Stimulated activated CD4-positive, alpha-beta T cell treated with anti-CD3 and anti-CD28 coated beads, TNF-alpha, amount 100 ng/mL, for 1 hour (primary cell): Measurements from ENCODE around the gene NRXN3.

Experiments
- DNase-seq, 3 donors: peaks; one replicate each; pipeline ENCODE4 v3.0.0-alpha.2; 2020; ENCODE audit warnings: low read depth in 3 of 3, low spot score in 1 of 3

NRXN3 gene

DNA sequence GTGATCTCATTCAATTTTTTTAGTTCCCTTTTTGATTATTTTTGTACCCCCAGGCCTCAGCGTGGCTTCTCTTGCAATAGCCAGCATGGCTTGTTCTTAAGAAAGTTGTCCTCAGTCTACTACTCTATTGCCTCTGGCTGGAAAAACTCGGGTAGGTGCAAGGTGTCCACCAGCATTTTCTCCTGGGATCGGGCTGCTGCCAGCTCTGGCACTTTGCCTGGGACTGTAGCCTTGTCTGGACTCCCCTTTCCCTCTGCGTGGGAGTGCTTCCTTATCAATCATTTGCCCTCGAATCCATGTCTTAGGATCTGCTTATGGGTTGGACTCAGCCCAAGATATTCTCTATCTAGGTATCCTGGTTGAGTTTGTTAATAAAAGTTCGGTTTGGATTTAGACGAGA lies 1267.8 kb downstream of the NRXN3 start:
- DNase-seq: no peak

DNA sequence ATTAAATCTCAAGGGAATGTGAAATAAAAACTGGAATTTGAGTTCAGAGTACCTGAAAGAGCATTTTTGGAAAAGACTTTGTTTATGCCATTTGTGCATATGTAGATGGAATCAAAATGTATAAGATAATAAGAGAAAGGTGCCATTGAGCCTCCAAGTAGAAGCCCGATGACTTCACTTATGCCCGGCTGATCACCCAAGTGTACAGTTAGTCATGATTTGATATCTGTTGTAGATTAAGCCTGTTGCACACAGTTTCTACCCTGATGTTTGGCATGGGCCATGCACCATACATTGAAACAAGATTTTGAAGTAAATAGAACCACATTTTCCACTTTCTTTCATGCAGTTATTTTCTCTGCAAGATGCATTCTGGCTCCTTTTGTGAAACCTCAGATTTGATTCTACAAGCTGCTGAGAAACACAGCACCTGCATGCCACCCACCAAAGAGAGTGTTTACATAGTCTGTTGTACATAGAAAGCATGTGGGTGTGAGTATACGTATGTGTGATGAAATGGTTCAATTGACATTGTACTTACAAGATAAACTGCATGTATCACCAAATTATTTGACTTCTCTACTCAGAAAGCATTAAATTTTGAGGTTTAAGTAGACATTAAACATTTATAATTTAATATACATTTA lies 1268.6 kb downstream of the NRXN3 start:
- DNase-seq: no peak

DNA sequence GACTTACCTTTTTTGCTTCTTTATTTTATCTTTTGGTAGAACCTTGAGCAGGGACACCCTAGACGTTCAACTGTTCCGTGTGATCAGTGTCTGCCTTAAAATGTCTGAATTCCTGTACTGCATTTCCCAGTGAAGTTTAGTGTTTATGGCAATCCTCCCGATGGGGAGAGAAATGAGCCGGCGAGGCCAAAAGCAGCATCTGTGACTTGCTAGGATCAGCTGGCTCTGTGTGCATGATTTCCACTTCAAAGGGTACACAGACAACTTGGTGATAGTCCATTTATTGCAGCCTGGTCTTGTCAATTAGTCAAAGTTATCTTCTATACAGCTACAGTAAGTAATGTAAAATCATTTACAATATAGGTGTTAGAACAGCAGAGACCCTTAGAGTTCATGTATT lies 1272.6 kb downstream of the NRXN3 start:
- DNase-seq: no peak

DNA sequence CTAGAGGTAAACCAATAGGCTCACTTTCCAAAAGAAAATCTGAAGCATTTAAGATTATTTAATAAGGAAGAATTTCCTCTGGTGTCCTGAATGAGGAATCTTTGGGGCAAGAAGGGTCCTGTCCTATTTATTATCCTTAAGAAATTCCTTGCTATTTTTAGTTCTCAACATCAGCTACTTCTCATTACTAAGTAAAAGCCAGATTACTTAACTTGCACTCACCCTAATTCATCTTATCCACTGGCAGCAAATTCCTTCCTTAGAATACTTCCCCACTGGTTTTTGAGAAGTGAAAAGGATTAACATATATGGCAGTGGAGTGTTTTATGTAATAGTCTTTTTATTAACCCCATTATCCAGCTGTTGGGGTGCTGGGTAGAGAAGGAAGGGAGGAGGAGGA lies 1273.4 kb downstream of the NRXN3 start:
- DNase-seq: no peak

DNA sequence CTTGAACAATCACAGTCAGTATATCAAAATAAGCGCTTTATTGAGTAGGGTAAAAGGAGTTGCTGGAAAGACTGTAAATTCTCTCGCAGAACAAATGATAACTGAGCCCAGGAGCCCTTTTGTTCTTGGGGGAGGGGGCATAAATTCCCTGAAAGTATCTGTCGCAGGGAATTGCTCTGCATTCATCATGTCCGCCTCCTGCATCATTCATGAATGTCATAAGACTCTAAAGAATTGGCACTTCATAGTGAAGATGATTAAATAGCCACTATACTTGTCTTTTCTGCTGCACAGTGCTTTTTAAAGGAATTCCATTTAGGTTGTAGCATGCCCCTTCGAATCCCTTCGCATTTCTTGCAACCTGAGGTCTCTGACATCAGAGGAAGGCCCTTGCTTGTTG lies 1278.8 kb downstream of the NRXN3 start:
- DNase-seq: no peak

DNA sequence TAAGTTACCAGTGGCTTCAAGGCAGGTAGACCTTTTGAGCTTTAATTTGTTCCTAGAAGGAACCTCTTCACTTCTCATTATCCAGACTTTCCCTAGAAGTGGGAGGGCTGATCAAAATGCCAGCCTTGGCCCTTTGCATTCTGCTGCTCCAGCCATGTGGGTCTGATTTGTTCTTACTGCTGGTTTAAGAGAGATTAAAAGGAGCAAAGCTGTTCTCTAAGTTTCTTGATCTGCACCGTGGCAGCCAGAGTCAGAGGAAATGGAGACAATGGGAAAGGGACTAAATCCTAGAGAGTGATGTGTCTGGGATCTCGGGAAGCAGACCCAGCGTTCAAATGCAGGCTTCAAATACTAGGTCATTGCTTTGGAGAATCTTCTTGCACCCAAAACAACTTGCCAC lies 1281.4 kb downstream of the NRXN3 start:
- DNase-seq: no peak

DNA sequence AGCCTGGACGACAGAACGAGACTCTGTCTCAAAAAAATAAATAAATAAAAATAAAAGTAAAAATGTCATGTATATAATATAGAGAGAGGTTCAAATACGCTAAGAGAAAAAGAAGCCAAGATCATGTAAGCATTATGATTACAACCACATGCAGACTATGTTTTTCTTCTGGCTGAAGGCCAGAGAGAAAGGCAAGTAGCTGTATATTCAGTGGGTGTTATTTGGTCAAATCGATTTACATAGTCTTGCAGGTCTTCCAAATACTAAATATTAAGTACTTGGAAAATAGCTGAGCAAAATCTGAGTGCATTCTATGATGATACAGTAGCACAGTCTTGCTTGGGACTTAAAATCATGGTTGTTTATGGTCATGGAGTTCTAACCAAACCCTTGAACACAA lies 1283.1 kb downstream of the NRXN3 start:
- DNase-seq: no peak

DNA sequence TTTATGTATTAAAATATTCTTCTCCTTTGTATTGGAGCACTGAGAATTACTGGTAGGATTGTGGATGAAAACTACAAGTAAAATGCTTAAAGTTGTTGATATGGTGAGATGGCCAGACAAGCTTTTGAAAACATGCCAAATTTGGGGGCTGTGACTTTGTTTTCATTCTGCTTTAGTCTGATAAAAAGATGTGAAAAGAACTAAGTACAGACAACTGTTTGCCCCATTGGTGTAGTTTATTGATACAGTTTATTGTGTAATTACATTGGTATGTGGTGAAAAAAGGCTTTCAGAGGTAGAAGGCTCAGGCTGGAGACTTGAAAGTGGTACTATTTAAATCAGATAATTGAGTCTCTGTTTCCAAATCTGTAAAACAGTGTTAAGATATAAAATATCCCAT lies 1294.3 kb downstream of the NRXN3 start:
- DNase-seq: no peak

DNA sequence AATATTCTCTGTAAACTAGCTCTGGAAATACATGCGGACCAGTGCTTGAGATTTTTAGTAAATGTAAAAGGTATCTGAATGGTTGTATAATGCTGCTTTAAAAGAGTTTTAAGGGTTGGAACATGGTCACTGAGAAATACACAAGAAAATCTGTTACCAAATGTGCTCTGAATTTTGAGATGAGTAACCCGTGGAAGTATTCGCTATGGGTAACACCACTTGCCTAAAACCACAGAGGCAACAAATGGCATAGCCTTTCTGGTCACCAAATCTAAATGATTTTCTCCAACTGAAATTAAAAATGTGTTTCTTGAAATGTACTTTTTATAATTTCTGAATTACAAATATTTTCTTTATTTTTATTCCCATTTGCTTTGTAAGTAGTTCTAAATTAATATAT lies 1295.5 kb downstream of the NRXN3 start:
- DNase-seq: no peak

DNA sequence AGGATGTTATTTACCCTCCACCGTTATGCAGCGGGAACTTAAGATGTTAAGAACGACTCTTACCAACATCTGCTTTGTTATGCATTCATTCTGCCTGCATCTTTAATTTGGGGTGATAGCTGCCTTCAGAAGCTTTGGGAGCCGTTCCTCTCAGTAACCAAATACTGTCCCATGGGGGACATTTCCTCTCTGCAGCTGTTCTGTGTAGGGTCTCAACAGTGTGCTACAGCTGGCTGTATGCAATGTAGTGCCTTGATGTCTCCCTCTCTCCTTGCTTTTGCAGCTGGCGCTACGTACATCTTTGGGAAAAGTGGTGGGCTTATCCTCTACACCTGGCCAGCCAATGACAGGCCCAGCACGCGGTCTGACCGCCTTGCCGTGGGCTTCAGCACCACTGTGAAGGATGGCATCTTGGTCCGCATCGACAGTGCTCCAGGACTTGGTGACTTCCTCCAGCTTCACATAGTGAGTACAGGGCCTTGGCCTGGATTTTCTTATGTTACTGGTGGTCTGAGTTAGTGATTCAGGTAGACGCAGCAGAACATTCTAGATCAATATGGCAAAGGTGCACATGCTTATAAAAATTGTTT lies 1296.9 kb downstream of the NRXN3 start:
- no peak for DNase-seq

DNA sequence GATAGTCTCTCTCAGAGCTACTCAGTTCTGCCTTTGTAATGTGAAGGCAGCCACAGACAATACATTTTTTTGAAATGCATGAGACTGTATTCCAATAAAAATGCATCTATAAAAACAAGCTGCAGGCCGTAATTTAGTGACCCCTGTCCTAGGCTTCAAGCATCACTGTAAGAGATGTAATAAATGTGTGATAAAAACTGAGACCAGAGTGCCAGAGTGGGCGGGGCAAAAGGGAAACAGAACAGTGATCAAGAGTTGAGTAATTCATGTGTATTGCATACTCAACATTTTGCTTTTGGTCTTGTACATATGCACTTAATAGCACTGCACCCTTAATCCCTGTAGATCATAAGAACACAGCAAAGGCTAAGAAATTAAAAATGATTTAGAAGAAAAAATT lies 1297.7 kb downstream of the NRXN3 start:
- no peak for DNase-seq

DNA sequence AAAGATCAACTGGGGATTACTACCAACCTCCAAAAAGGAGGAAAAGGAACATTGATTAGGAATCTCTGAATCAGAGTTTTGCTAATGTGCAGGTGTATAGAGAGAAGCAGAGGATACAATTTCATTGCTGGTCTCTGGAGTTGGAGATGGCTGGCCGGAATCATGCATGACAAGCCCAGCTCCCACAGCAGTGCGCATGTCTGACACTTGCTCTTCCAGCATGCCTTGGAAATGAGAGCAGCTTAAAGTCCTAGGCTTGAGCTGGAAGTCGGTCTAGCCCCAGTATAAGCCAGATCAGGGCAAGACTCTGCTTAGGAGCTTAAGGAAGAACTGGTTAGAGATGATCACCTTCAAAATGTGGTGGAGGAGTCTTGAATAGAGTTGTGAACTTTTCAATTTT lies 1298.3 kb downstream of the NRXN3 start:
- DNase-seq: no peak

DNA sequence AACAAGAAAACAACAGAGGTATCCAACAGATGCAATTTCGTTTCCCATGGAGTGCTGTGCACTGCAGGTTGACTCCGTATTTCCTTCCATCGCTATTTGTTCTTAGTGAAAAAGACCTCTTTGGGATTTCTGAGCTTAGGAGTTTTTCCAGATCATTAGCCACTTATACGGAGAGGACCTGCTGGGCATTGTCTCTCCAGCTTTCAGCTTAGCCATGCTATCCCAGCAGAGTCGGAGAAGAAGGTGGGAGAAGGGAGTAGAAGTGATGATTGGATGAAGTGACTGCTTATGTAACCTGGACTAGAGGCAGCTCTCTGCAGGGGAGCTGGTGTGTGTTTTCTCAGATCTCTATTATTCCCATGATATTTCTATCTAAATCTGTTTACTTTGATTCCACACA lies 1303.5 kb downstream of the NRXN3 start:
- no peak for DNase-seq

DNA sequence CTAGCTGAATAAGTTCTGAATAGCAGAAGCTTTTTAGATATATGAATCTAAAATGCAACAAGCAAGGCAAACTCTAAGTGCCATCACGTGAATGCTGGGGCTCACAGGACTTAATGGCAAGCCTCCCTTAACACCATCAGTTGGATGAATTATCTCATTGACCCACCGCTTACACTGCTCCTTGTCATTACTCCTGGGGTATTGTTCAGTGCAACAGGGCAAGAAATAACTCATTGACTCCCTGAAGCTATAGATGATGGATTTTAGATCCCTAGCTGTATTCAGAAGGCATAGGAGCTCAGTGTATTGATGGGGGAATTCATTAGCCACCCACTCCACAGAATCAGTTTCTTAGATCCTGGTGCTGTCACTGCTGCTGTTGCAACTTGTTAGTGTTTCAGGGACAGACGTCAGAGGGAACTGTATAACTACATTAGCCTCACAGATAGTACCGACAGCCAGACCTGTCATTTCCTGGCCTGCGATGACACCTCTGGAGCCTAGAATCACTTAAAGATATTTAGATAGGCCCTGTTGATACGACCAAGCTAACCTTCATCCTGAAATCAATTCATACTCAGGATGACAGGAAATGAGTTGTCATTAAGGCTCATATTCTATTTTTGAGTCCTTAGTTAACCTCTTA lies 1305.8 kb downstream of the NRXN3 start:
- DNase-seq: no peak

DNA sequence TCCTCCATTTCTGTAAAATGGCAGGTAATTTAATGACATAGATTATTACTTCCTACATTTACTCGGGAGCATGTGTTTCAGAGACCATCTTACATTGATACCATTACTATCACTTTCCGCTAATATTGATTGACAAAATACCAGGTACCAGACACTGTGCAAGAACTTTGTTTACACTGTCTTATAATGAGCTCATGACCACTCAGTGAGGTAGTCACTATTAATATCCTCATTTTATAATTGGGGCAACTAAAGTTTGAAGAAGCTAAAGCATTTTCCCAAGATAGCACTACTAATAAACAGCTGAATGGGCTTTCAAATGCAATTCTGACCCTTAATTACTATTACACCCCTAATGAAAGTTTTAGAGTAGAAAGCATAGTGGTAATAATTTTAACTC lies 1306.4 kb downstream of the NRXN3 start:
- DNase-seq: no peak

DNA sequence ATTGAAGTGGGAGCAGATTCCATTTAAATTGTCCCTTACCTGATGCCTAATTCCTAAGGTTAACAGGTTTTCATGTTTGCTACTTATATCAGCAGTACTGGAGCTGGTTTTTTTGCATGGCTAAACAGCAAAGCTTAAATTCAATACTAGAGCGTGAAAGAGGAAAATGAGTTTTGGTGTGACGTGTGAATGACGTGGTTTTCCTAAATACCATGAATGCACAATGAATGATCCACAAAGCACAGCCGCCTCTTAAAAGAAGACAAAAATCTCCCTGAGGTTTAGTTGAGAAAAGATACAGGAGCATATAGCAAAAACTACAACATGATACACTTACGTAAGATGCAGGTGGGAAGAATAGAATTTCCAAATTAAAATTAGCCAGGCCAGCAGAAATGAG lies 1310.0 kb downstream of the NRXN3 start:
- DNase-seq: no peak

DNA sequence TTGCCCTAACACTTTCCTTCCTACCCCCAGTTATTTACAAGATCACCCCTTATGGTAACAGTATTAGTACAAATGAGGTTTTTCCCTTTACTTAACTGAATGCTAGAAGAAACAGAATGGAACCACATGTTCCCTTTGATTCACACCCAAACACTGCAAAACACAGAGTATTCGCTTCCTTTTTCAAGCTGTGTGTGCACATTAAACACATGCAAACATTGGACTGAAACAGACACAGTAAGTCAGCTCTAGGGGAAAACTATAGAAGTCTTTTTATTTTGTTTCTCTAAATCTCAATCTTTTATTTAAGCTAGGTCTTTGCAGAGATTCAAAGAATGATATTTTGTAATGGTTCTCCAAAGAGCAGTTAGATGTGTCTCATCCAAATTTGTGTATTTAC lies 1312.7 kb downstream of the NRXN3 start:
- DNase-seq: no peak

DNA sequence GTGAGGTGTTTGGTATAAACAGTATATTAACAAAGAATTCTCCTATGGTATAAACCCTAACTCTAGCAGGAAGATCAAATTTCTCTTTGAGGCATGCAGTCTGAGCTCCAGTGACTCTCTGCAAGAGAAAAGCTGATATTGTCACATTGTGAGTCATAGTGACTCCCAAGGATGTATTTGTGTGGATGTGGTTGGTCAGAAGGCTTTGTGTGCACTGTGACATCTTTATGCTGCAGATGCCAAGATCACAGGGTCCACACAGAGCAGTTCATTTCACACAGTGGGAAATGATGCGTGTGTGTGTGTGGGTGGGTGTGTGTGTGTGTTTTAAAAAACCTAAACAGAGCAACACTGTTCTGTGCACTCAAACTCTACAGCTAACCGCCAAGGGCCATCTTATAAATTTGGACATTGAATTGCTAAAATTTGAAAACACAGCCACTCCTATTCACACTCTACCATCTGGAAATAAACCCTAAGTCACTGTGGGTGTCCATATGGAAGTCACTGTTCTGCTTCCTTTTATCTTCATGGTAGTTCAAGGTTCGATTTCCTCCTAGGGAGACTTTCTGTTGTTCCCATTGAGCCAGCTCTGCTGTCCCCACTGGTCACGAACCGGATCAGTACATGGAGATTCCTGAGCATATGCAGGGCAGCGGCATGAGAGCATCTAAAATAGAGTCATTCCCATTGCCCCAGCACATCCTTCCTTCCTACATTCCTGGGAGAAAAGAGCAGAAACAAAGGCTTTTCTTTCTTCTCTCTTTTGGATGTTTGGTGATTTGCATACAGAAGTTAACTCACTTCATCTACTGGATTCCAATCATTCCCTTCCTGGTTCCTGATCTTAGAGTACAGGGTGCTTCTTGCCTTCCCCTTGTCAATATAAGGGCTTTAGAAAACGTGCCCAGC lies 1313.6 kb downstream of the NRXN3 start:
- no peak for DNase-seq

DNA sequence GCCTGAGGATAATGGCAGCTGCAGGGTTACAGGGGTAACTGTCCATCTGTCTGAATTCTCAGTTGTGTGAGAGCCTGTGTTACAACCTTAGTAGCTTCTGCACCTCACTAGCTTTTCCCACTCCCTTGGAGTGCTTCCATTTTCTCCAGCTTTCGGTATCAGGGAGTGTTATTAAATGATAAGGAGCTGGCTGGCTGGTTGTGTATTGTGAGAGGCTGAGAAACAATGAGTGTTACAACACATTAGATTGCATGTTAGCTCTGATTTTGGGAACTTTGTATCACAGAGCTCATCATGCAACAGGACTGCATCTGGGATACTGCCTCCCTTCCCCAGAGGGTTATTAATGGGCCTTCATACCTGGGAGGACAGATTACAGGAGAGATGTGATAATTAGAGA lies 1317.5 kb downstream of the NRXN3 start:
- no peak for DNase-seq

DNA sequence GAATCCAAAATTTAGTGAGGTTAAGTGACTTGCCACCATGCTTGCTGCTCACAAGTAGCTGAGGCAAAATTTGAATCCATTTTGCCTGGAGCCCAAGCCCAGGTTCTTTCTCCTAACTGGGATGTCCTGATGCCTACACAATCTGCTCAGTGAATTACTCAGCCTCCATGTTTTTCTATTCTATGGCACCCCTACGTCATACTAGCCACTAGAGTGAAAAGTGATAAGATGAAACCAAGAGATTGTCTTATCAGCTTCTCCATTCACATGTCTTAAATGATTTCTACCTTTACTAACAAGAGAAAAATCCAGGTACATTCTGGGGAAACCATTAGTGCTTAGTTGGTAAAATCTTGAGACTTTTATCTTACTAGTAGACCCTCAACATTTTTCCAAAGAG lies 1321.0 kb downstream of the NRXN3 start:
- DNase-seq: no peak

DNA sequence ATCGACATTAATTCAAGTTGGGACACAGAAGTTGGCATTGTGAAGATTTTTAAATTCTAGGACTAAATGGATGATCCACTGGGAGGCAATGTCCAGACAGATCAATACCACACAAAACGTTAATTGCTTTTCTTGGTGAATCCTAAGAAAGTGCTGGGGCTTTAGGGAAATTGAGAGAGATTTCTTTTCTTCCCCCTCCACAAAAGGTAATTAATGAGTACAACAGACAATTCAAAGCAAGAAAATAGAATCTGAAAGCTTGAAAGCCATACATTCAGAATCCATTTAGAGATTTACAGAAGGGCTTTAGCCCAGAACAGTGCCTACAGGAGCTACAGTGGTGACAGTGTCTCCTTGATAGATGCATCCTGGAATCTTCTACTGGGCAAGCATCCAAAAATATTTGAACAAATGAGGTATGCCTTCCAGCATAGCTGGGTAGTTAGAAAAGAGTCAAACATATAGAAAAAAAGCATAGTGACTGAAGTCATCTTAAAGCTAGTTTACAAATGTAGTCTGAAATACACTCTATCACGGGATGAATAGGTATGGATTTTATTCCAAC lies 1323.0 kb downstream of the NRXN3 start:
- no peak for DNase-seq

DNA sequence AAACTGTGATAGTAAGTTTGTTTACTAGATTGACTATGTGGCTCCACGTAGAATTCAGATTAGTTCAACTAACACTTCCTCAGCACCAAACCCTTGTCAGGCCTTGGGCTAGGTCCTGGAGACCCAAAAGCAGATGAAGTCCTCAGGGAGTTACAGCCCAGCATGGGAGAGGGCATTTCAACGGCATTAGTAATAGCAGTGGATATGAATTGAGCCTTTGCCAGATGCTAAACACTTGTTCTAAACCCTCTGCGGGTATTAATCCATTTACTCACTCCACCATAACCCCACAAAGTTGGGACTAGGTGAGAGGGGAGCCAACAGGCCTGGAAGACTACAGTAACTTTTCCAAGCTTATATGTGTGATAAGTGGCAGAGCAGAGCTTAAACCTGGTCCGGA lies 1326.5 kb downstream of the NRXN3 start:
- no peak for DNase-seq
